Measurements from ENCODE around the gene FGB. TPM values are rescaled to one million over a fixed set of nuclear protein-coding genes. Genes with fewer than 3 reads are reported as not detected.

Gene FGB
- total RNA-seq, 4 donors from 2014 or later, result not detected

GRCh38 chr4:154559141-154559493 is 3.7 kb upstream of the FGB start:
- no peak overlapping the region for H3K4me3 ChIP-seq
- H3K9me3 ChIP-seq, result no peaks in the 10 kb centered on the region
- intact Hi-C loops (cut with DNase I), result no loop called here
- H3K36me3 ChIP-seq, result no peaks in the 10 kb centered on the region
- H3K27me3 ChIP-seq, result no peaks in the 10 kb centered on the region
- 95% methylated on average over 1 of the region's 1 CpG for WGBS
- DNase-seq (ENCODE audit: extremely low spot score), result no peak
- no peaks in the 10 kb centered on the region for H3K4me1 ChIP-seq
- no peak overlapping the region for H3K27ac ChIP-seq (replicated peaks in 1 of 4)
- TF ChIP-seq EP300 (IDR thresholded peaks at IDR 0.05) (no peak), POLR2A (IDR thresholded peaks at IDR 0.05; ENCODE audit: low read depth) (no peak), POLR2AphosphoS5 (IDR thresholded peaks at IDR 0.05) (no peak)
- TF ChIP-seq, protein P1, sequence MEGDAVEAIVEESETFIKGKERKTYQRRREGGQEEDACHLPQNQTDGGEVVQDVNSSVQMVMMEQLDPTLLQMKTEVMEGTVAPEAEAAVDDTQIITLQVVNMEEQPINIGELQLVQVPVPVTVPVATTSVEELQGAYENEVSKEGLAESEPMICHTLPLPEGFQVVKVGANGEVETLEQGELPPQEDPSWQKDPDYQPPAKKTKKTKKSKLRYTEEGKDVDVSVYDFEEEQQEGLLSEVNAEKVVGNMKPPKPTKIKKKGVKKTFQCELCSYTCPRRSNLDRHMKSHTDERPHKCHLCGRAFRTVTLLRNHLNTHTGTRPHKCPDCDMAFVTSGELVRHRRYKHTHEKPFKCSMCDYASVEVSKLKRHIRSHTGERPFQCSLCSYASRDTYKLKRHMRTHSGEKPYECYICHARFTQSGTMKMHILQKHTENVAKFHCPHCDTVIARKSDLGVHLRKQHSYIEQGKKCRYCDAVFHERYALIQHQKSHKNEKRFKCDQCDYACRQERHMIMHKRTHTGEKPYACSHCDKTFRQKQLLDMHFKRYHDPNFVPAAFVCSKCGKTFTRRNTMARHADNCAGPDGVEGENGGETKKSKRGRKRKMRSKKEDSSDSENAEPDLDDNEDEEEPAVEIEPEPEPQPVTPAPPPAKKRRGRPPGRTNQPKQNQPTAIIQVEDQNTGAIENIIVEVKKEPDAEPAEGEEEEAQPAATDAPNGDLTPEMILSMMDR (IDR thresholded peaks at IDR 0.05), result no peak

- 66% methylated on average over 9 of the region's 9 CpGs for WGBS
- DNase-seq (ENCODE audit: extremely low spot score), result no peak
- intact Hi-C loops (cut with DNase I), result no loop called here
- Histone ChIP-seq H3K27me3 (no peaks in the 10 kb centered on the region), H3K9me3 (no peaks in the 10 kb centered on the region), H3K36me3 (no peaks in the 10 kb centered on the region), H3K27ac (replicated peaks in 1 of 4) (no peak overlapping the region), H3K4me1 (no peaks in the 10 kb centered on the region), H3K4me3 (no peak overlapping the region)
- no peak for TF ChIP-seq POLR2A (IDR thresholded peaks at IDR 0.05; ENCODE audit: low read depth)
- TF ChIP-seq, protein P1 (IDR thresholded peaks at IDR 0.05), result peak; percentile 6 to 19 (median 13)
Measured at GRCh38 chr4:154559494-154560418, 3.1 kb upstream of the FGB start.

- H3K4me3 ChIP-seq, result no peak overlapping the region
- H3K36me3 ChIP-seq, result no peaks in the 10 kb centered on the region
Measured at GRCh38 chr4:154560419-154560801, 2.4 kb upstream of the FGB start.

GRCh38 chr4:154560824-154561231 is 2.0 kb upstream of the FGB start:
- H3K4me1 ChIP-seq, result no peaks in the 10 kb centered on the region
- 73% methylated on average over 4 of the region's 4 CpGs for WGBS
- intact Hi-C loops (cut with DNase I), result no loop called here
- TF ChIP-seq POLR2A (IDR thresholded peaks at IDR 0.05; ENCODE audit: low read depth), result no peak
- no peak for TF ChIP-seq EP300 (IDR thresholded peaks at IDR 0.05)
- no peak for TF ChIP-seq POLR2AphosphoS5 (IDR thresholded peaks at IDR 0.05)
- TF ChIP-seq, protein P1 (IDR thresholded peaks at IDR 0.05), result no peak
- no peaks in the 10 kb centered on the region for H3K27me3 ChIP-seq
- H3K4me3 ChIP-seq, result no peak overlapping the region
- no peaks in the 10 kb centered on the region for H3K36me3 ChIP-seq
- H3K9me3 ChIP-seq, result no peaks in the 10 kb centered on the region
- no peak for DNase-seq (ENCODE audit: extremely low spot score)
- H3K27ac ChIP-seq (replicated peaks in 1 of 4), result no peak overlapping the region

More at GRCh38 chr4:154560419-154560801, 2.4 kb upstream of the FGB start:
- Histone ChIP-seq H3K9me3 (no peaks in the 10 kb centered on the region), H3K4me1 (no peaks in the 10 kb centered on the region), H3K27me3 (no peaks in the 10 kb centered on the region), H3K27ac (replicated peaks in 1 of 4) (no peak overlapping the region)
- intact Hi-C loops (cut with DNase I), result no loop called here
- TF ChIP-seq POLR2A (IDR thresholded peaks at IDR 0.05; ENCODE audit: low read depth) (no peak), EP300 (IDR thresholded peaks at IDR 0.05) (no peak)
- TF ChIP-seq, protein P1 (IDR thresholded peaks at IDR 0.05), result no peak
- 88% methylated on average over 1 of the region's 1 CpG for WGBS
- no peak for DNase-seq (ENCODE audit: extremely low spot score)

Data from esophagus muscularis mucosa (tissue), 4 donors.